COLO668 (cell line): ENCODE data around the gene CYBA.
"Not testable (repeated sequence)": the region's sequence is repeated elsewhere in the genome, so short reads cannot be mapped to it uniquely, and the experiment has no call there.

Experiments used
- DNase-seq: peaks from one replicate; lab custom pipeline; 2025; ENCODE audit not compliant: unreplicated experiment; lab: John Stamatoyannopoulos, UW

Gene CYBA

DNA sequence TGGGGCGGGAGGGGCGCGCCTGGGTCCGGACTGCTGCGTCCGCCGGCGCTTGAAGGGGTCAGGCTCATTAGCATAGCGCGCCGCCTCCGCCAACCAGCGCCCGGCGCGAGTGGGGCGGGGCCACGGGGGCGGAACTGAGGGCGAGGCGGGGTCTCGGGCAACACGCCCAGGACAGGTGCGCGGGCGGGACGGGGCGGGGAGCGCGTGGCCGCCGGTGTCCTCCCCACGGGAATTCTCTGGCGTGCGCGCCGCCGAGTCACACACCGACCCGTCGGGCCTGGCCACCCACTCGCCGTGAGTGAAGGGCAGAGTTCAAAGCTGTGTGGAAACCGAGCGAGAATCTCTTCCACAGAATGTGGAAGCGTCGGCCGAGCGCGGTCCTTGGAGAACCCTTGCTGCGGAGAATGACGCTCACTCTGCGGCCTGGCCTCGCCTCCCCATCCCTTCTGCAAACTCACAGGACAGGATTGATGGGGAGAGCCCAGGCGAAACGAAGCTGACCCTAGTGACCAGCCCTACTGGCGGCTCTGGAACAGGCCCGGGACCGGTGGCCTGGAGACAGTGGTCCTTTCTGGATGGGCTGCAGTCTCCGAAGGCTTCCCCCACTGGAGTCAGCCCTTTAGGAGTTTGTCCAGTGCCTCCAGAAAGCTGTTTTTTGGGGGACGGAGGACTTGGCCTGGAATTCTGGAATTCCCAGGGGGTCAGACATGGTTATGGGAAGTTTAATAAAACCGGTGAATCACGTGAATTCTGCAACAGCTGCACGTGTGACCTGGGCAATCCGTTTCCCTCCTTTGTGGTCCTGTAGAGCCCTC is 35.8 kb upstream of the CYBA start, which contains the start of gene SNAI3:
Gene SNAI3 (minus strand): TSS at position 69 of the 815 bp plus-strand sequence. CDS start 101 bp downstream, outside the sequence.
- DNase-seq = peak; percentile 95

DNA sequence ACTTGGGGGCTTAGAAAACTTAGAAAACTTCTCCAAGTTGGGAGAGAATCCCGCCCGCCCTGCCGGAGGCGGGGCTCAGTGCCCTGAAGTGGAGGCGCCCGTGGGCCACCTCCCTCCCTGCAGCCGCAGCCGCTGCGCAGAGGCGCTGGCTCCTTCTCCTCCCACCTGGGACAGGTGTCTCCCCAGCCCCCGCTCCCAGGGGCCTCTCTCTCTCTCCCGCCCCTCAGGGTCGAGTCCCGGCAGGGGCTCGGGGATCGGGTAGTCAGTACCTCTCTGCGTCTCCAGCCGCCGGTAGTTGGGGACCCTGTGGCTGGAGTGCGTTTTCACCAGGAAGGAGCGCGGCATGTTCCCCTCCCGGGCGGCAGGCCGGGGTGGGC is 35.2 kb upstream of the CYBA start:
- peak; percentile 83 for DNase-seq

DNA sequence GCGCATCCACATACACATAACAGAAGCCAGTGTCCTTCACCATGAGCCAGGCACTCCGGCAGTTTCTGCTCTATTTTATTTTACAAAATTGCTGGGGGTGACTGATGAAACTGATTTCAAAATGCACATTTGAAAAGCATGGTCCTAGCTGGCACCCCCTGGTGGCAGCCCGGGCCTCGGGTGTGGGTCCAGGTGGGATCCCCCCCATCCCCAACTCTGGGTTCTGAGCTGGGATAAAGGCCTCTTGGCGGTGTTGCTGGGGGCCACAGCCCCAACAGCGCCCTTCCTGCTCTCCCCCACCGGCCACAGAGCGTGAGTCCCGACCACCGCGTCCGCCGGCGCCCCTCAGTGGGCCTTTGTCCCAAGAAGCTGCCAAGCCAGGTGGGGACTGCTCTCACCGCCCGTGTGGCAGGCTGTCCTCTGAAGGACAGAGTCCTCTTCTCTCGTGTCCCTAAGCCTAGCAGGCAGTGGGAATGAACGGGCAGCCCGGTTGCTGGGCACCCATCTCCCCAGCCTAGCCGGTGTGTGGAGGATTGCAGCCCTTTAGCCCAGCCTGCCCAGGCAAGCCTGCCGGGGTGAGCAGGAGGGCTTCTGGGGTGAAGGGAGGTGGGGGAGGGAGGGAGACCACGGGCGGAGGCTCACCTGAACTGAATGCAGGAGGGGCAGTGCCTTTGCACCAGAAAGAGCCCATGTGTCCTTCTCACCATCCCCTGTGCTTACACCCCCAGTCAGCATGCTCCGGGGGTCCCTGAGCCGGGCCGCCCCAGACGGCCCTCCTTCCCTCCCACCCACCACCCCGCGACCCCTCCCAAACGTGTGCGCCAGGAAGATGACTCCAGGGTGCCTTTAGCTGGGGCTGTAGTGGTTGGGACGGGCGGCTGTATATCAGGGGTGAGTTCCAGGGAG is 34.6 kb upstream of the CYBA start:
- peak; percentile 42 for DNase-seq

DNA sequence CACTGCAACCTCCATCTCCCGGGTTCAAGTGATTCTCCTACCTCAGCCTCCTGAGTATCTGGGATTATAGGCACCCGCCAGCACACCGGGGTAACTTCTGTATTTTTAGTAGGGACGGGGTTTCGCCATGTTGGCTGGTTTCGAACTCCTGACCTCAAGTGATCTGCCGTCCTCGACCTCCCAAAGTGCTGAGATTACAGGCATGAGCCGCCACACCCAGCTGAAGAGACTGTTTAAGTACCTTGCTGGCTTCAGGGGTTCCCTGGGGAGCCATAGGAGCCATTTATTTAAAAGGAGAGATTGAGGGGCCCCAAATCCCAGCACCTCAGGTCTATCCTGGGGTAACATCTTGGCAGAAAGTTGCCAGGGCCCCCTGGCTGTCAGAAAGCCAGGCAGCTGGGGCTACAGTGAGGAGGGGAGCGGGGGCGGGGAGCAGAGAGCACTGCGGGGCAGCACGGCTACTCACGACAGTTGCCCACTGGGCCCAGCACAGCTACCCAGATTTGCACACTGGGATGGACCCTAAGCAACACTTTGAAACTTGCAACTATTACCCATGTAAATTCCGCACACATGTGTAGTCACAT is 33.8 kb upstream of the CYBA start:
- no peak for DNase-seq

DNA sequence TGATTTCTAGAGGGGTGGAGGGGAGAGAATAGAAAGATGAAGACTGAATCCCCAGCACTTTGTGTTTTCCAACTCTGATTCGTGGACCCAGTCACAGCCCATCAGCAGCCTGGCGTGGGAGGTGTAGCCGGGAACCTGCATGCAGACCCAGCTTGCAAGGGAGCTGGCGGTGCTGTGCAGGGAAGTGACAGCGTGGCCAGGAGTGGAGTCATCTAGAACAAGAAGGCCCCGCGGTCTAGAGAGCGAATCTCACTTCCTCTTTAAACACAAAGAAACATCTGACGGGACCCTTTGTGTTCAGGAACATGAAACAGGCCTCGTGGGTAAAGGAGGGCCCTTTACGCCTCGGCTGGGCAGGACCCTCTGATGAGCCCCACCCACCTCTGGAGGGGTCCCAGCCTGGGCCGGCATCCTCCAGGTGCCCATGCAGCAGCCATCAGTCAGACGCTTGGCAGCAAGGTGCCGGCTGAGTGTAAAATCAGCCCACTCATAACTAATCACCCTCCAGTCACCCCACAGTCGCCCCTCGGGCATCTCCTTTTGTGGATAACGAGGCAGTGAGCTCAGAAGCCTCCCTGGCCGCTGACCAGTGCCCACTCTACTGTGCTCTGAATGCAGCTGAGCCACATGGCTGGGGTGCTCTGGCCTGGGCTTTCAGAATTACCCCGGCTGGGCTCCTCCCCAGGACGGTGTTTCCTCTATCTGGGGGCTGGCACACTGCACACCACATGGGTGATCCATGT is 31.0 kb upstream of the CYBA start:
- no peak for DNase-seq

DNA sequence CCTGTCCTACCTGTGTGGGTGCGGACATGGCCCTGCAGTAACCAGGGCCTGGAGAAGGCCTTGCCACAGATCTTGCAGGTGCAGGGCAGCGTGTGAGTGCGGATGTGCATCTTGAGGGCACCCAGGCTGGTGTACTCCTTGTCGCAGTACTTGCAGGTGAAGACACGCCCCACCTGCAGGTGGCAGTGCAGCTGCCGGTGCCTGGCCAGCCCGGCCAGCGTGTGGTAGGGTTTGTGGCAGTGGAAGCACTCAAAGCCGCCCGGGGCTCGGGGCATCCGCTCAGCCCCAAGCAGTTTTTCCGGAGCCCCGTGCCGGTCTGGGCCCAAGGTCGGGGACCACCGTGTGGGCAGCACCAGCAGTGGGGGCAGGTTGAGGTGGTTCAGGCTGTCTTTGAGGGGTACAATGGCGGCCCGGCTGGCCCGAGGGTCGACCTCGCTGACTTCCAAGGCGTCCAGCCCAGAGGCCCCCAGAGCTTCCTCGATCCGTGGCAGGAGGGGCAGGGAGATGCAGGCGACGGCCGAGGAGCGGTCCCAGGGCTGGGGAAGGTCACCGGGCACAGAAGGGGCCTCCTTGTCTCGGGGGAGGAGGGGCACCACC is 30.3 kb upstream of the CYBA start:
- peak; percentile 52 for DNase-seq

DNA sequence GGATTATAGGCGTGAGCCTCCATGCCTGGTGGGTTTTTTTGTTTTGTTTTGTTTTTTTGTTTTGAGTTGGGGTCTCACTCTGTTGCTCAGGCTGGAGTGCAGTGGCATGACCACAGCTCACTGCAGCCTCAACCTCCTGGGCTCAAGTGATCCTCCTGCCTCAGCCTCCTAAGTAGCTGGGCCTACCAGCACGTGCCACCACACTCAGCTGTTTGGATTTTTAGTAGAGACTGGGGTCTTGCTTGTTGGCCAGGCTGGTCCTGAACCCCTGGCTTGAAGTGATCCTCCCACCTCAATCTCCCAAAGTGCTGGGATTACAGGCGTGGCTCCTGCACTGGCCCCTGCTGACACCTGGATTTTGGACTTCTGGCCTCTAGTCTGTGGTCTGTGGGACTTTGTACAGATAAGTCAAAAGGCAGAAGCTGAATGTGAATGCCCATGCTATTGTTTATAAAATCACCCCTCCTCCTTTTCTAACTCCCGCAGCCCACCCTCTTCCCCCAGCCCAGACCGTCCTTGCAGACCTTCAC is 29.8 kb upstream of the CYBA start:
- DNase-seq = no peak

DNA sequence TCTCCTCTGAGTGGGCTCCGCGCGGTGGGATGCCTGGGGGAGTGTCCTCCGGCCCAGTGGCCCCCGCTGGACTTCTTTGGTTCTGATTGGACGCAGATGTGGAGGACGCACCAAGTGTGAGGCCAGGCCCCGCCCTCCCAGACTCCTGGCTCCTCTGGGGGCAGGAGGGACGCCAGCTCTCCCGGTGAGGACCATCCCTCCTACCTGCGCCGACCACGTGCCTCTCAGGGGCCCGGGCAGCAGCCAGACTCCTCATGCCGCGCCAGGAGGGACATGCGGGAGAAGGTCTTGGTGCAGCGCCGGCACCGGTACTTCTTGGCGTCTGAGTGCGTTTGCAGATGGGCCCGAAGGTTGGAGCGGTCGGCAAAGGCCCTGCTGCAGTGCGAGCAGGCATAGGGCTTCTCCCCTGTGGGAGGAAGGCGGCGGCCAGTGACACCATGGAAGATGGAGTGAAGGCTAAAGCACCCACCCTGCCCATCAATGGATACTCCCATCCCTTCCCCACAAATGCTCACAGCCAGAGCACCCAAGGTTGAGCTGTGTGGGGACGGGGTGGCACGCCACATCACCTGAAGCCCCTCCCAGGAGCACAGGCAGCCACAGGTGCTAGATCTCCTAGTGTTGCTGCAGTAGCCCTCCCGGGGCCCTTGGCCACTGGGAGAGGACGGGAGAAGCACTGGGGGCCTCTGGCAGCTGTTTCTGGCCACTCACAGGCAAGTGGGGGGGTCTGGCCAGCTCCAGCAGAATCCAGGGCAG is 27.5 kb upstream of the CYBA start:
- no peak for DNase-seq

DNA sequence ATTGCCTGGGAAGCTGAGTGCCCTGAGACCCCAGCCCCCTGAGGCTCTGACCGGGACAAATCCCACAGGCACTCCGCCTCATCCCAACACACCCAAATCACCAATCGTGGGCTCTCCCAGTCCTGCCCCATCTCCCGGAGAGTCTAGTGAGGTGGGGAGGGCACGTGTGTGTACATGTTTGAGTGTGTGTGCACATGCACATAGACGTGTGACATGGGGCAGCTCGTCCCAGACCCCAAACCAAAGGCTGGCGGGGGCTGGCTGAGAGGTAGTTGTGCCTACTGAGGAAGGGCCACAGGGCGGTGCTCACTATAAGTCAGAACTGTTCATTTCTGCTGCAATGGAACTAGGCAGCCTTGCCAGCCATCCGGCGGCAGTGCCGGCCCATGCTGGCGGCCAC is 26.9 kb upstream of the CYBA start:
- no peak for DNase-seq

DNA sequence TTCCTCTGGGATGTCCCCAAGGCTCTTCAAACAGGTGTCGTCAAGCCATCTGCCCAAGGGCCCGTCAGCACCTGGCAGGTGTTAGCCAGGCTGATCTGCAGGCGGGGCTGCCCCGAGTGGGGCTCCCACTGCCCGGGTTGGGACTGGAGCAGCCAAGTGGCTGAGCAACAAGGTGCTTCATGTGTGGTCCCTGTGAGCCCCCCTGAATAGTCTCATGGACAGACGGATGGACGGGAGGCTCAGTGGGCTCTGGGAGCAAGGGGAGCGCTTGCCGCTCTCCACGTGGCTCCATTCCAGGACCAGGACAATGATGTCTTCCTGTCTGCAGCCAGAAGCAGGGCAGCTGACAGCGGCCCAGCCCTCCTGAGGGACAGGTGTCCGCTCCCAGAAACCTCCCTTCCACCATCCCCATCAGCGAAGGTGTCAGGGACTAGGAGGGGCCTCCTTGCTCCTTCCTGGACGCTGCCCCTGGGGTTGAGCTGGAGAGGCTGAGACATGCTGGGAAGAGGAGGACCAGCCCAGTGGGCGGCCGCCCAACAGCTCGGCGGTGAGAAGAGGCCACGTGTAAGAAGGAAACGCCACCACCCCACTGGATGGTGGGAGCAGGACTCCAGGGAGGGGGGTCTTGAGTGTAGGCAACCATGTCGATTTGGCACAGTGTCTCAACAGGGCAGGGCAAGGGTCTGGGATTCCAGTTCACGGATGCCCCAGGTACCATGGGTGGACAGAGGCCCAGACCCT is 25.8 kb upstream of the CYBA start:
- no peak for DNase-seq

DNA sequence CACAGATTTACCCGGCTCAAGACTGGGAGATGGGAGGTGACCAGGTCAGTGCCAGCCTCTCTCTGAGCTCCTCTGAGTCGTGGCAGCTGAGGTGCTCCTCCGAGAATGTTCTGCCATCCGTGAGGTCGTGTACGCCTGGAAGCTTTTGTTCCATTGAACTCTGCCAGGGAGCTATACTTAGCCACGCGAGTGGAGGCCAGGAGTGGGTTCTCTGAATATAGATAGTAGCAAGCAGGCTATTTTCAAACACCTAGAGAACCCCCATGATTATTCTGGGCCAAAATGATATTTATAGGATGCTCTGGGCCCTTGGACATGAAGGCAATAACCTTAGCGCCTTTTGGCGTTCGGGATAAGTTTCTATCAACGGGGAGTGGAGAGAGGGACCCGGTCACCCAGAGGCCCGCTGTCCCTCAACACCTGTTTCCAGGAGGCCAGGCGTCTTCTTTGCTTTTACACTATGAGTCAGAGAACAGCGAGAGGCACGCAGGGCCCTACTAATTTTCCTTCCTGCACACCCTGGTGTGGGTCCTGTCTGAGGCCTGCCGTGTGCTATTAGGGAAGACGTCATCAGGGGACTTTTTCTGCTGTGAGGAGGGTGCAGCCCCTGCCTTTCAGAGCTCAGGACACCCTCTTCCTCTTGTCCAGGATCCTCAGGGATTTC is 23.0 kb upstream of the CYBA start:
- DNase-seq = no peak

DNA sequence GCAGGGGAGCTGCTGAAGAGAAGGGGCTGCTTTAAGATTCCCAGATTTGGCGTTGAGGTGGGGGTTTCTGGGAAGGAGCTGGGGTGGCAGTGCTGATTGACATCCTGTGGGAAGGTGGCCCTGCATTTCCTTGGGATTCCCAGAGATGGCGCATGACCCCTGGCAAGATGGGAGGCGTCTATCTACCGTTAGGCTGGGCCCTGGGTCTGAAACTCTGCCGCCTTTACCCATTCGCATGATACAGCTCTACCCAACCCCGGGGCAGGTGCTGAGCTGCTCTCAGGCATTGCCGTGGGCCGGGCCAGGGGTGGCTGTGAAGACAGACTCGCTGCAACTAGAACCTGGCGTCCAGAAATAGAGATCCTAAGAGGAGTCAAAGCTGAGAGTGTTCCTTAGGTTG is 21.9 kb upstream of the CYBA start:
- peak; percentile 54 for DNase-seq

DNA sequence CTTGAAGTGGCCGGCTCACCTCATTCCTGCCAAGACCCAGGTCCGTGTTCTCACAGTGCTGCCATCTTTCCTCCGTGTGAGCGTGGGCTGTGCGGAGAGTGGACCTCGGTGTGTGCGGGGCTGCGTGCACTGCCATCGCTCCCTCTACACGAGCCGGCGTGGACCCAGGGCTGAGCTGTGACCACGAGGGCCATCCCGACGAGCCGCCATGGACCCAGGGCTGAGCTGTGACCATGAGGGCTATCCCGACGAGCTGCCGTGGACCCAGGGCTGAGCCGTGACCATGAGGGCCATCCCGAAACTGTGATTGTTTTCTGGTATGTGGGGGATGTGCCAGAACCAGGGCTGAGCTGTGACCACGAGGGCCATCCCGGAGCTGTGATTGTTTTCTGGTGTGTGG is 21.0 kb upstream of the CYBA start:
- DNase-seq = no peak

DNA sequence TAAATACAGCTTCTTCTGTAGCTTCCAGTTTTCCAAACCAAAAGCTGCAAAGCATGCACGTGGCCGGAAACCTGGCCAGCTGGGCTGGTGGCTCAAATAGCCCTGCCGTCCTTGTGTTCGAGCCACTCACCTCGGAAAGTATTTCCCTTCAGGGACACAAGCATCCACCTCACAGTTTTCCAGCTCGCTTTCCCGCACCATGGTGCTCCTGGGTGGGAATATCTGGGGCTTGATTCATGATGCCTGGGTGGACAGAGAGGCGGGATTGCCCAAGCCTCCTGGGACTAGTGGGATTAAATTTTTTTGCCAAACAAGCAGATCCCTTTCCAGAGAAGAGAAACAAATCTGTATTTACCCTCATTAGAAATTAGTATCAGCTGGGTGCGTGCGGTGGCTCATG is 19.1 kb upstream of the CYBA start:
- no peak for DNase-seq

DNA sequence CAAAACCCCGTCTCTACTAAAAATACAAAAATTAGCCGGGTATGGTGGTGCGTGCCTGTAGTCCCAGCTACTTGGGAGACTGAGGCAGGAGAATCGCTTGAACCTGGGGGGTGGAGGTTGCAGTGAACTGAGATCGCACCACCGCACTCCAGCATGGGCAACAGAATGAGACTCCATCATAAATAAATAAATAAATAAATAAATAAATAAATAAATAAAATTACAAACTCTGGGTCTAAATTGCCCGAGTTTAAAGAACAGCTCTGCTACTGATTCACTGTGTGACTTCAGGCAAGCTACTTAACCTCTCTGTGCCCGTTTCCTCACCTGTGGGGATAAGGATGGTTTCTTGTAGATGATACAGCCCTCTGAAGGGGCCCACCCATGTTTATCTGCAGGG is 18.6 kb upstream of the CYBA start:
- not testable (repeated sequence) for DNase-seq

DNA sequence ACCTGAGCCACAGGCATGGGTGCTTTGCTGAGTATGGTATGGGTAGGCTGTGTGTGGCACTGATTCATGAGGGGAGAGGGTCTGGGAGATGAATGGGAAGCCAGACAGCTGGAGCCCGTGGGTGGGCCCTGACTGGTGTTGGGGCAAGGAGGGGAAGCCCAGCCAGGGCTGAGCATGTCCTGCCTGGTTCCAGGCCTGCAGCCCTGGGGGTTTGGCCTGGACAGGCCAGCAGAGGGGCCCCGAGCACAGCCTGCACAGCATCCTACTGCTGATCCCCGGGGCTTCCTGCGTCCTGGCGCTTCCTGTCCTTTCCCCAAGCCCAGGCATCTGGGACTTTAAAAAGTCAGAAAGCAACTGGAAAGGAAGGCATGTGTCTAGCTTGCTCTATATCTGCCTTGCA is 16.6 kb upstream of the CYBA start:
- DNase-seq = no peak

DNA sequence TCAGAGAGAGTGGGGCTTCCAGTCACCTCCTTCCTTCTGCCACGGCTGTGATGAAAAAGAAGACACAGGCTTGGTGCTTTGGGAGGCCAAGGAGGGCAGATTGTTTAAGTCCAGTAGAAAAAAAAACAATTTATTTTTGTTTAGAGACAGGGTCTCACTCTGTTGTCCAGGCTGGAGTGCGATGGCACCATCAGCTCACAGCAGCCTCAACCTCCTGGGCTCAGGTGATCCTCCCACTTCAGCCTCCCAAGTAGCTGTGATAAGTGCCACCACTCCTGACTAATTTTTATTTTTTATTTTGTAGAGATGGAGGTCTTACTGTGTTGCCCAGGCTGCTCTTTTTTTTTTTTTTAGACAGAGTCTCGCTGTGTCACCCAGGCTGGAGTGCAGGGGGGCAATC is 14.7 kb upstream of the CYBA start:
- no peak for DNase-seq

DNA sequence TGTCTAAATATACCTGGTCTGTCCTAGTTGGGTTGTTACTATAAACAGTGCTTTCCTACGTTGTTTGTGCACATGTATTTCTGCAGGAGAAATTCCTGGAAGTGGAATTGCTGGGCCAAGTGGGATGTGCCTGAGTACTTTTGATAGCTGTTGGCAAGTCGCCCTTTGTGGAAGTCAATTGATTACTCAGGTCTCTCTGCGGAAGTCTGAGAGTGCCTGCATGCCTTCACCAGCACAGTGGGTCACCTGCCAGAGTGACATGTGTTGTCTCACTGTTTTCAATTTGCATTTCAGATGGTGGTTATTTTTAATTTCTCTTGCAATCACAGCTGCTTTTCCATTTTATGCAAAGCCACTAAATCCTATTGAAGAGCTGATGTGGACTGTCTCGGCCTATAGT is 14.3 kb upstream of the CYBA start:
- no peak for DNase-seq
